ENCODE data around the gene KIAA1614.

KIAA1614 gene

DNA sequence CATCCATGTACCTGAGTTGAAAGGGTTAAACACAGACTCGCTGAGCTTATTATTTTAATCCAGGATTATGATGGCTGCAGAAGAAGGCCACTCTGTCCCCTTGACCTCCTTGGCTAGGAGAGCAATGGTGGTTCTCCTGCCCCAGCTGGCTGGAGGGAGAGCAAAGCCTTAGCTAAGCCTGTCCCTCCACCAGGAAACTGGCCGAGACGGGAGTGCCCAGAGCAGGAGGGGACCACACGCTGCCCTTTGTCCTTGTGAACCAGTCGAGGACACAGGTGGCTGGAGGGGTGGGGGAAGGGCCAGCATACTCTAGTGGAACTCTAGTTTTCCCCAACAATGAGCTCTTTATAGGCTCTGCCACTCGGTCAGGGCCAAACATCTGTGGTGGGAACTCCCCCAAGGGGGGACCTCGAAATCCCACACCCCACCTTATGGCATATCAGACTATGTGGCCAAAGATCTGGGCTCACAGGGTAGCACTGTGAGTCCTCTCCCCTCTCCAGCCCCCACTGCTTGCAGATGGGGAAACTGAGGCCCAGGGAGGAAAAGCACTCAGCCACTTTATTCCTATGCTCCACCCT is 12.9 kb downstream of the KIAA1614 start:
- DNase-seq = no peak

DNA sequence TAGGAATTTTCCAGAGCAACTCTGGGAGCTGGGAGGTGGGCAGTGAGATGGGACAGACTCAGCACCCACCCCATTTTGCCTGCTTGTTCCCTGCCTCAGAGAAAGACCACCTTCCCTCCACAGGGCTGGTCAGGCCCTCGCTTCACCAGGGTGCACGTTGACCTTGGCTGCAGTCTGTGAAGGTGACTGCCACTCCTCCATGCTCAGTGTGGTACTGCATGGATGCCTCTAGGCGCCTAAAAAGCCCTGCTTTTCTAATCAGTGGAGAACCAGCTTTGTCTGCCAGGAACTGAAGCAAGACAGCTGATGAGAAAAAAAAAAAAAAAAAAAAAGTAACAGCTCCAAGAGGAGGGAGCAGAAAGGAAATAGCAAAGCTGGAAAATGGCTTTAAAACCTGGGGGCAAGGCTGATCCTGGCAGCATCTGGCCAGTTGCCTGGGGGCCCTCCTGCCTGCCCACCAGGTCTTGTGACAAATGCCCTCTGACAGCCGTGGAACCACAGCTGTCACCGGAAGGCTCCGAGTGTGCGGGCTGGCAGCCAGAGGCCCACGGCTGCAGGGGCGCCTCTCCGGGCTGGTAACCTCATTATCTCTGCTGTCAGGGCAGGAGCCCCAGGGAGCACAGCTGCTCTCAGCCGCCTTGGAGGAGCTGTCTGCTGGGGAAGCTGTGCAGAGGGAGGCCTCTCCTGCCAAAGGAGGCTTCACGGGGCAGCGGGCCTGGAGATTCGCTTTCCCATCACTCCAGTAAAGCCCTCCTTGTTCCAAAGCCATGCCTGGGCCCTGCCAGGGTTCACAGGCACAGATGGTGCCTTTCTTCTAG is 13.7 kb downstream of the KIAA1614 start:
- DNase-seq = peak; percentile 84

DNA sequence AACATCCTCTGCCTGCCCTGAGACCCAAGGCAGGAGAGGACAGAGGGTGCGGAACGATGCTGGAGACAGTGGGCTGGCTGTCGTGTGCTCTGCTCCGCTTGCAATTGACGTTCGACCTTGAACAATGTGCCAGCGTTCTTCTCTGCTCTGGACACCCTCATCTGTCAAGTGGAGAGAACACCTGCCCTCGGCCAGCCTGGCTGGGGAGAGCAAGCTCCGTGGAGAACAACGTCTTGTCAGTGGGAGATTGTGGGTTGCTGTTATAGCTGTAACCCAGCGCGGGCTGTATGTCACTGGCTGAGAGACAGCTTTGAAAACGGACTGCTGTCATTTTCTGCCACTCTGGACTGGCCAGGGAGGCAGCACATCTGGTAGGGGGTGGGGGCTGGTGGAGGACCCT is 14.7 kb downstream of the KIAA1614 start:
- DNase-seq = no peak

DNA sequence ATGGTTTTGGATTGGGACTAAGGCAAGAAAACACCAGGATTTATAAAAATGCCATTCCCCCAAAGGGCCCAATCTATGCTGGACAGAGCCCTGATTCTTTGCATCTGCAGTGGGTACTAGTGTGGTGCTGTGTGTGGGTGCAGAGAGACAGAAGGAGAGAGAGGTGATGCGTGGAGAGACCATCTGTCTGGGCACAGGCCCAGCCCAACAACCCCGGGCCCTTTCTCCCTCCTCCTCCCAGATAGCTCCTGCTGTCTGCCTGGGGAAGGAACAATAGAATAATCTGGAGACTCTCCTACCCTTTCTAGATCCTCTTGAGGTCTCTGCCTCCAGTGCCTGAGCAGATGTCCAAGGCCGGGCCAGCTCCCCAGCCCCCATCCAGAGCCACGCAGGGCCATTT is 15.1 kb downstream of the KIAA1614 start:
- no peak for DNase-seq

DNA sequence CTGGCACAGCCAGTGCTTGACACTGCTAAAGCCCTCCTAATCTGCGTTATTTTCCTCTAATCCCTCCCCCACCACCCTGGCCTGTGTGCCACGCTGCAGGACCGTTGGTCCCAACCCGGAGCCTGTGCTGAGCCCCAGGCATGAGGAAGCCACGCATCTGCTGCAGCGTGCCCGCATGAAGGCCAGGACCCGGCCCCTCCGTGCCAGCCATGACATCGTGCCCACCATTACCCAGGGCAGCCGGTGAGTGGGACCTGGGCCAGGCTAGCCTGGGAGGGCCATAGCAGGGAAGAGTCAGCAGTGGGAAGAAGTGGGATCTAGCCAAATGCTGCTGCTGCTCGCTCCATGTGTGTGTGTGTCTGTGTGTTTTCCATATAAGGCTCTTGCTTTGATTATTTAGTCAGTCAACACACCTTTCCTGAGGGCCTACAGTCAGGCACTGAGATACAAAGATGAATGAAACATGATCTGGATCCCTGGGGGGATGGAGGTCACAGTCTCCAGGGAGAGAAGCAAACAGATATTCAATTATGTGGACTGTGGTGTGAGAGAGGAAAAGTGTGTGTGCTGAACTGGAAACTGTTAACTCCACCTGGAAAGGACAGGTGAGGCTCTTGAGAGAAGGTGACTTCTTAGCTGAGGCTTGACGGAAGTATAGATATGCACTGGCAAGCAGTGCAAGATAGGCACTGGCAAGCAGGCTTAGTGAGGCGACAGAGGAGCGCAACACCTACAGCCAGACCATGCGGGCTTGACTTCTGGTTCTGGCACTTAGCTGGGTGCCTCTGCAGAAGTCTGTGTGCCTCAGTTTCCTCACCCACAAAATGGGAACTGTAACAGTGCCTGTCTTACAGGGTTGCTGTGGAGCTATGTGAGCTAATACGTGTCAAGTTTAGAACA is 15.9 kb downstream of the KIAA1614 start:
- no peak for DNase-seq

DNA sequence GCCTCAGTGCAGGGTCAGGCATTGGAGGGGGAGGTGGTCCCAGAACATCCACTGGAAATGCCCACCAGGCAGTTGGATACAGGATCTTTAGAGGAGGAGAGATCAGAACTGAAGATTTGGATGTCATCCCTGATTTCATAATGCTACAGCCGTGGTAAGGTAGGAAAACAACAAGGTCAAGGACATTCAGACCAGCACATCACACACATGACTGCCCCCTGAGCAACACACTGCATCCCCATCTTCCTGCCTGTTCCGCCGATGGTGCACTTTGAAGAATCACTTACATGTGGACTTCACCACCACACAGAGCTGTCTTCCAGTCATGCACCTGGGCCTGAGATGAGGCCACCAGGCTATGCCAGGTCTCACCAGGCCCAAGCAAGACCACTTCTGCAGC is 16.7 kb downstream of the KIAA1614 start:
- no peak for DNase-seq

DNA sequence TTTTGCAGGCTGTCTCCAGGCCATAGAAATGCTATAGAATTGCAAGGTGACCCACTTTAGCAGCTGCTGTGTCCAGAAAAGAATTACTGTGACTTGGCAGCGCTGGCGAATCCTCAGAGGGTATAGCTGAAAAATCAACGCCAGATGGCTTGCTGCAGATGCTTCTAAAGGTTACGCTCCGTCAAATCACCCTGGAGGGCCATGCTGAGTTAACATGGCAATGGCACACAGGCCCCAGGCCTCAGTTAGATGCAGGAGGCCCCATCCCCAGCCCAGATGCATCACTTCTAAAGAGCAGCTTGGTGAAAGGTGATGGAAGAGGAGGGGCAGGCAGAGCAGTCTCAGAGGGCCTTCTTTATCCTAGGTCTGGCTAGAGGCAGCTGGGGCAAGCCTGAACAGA is 18.0 kb downstream of the KIAA1614 start:
- DNase-seq = no peak

DNA sequence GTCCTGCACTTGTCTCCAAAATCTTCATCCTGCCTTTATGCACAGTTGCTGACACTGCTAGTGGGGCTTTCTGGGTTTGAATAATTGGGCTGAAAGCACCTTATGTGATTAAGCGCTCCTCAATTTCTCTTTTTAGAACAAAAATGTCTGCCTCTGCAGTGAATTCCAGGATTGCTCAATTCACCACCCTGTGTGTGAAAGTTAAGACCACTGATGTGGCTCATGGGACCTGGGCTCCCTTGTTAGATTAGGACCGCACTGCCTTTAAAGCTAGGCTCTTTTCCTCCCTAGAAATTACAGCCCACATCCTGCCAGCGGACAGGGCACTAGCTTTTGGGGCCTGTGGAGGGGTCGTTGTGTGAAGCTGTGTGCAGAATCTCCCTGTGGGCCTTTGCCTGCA is 18.8 kb downstream of the KIAA1614 start:
- no peak for DNase-seq

DNA sequence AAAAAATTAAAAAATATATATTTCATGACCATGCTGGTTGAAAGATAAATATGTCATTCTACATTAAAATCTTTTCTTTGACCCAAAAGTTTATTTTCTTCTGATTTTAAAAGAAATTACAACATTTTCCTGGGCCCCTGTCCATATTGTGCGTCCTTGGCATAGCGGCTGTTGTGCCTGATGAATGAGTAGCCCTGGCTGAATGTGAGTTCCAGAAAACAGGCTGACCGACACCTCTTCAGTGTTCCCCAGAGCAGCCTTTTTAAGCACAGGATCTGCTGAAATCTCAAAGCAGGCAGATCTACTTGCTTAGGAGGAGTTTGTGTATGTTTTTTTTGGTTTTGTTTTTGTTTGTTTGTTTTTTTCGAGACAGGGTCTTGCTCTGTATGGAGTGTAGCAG is 19.7 kb downstream of the KIAA1614 start:
- DNase-seq = no peak

DNA sequence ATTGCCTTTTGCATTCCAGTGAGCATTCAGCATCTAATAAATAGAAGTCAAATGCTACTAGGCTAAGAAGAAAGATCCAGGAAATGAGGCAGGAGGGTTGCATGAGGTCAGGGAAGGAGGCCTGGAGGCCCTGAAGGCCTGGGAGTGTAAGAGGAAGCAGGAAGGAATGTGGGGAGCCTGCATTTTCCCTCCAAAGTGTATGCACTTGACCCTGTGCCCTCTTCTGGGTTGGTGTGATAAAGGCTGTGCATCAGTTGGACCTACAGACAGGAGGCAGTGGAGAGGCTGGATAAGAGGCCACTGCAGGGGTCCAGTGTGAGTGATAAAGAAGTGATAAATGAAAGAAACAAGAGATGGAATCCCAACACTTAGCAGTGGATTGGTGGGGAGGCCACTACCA is 20.4 kb downstream of the KIAA1614 start:
- peak; percentile 74 for DNase-seq

DNA sequence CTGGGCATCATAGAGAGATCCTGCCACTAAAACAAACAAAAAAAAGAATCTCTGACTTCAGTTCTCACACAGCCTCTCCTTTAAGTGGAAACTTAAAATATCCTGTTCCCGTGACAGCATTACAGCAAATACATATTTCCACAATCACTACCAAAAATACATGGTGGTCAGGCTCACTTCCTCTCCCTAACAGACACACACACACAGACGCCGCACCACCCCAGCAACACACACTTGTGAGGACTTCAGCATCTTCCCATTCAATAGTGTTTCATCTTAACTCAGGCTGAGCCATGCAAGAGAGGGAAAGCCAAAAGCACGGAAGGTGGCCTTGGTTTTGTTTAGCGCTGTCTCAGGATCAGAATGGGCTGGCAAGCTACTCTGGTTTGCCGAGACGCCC is 21.9 kb downstream of the KIAA1614 start:
- DNase-seq = no peak

DNA sequence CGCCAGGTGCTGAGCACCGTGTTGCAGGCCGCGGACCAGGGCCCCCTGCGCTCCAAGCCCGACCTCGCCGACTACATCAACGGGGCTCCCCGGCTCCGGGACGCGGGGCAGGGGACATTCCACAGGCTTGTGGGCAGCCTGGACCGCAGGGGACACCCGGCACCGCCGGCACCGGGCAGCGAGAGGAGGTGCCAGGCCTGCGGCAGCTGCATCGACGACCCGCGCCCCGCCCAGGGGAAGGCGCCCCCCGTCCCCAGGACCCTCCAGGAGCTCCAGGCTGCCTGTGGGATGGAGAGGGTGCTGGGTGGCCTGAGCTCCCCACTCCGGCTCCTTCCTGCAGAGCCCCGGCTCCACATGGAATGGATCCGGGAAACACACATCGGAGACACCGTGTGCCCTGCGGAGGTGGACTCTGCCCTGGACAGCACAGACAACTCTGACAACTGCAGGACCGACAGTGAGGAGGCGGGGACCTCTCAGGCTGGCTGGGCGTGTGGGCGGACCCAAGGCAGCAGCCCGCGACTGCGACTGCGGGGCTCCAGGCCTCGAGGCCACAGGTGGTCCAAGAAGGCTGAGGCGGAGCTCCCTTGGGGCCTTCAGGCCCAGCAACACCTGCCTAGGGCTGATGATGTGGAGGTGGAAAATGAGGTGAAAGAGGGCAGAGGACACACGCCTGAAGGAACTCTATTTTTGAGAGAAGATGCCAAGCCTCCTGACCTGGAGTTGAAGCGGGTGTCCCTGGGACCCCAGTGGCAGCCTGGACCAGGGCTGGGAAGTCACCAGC is 22.8 kb downstream of the KIAA1614 start:
- DNase-seq = no peak

DNA sequence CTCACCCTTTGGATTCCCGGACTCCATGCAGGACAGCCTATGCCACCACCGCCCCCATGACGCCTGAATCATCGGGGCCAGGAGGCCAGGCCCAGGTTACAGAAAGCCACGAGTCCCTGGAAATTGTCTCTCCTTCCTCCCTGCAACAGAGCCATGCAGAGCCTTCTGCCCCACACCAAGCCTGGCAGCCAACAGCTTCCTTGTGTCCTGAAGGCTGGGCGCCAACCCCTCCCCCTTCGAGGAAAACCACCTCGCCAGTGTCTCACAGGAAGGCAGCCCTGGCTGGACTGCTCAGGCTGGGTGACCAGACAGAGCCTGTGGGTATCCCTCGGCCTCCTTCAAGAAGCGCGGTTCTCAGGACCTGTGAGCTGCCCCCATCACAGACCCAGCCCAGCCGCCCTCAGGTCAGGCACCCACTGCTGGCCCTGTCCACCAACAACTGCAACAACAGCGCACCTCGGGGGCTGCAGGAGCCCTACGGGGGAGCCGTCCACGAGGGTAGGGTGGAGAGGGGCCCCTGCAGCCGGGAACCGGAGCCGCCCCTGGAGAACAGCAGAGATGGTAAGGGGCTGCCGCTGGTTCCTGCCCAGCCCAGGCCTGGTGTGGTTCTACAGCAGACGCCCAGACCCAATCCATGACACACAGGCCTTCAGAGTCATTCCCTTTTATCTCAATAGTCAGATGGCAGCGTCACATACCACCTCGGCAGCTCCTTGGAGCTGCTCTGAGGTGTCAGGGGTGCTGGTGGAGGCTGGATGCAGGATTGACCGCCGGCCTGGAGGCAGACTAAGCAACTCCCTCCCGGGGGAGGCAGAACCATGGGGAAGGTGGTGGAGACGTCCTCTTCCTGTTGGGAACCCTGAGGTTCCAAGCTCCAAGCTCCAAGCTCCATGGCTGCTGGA is 23.7 kb downstream of the KIAA1614 start:
- DNase-seq = no peak

DNA sequence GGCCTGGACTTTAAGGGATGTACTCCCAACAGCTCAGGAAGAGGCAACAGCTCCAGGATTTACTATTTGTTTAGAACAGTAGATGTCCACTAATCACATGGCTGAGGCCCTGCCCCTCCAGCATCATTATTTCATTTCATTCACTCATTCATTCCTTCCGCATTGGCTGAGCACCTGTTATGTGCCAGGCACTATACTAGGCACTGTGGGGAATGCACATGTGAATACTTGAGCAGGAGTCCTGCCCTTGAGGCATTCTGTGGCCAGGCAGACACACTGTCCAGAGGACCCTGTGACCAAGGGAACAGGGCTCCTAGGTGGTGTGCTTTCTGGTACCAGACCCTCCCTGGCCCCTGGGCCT is 24.3 kb downstream of the KIAA1614 start:
- DNase-seq = no peak

DNA sequence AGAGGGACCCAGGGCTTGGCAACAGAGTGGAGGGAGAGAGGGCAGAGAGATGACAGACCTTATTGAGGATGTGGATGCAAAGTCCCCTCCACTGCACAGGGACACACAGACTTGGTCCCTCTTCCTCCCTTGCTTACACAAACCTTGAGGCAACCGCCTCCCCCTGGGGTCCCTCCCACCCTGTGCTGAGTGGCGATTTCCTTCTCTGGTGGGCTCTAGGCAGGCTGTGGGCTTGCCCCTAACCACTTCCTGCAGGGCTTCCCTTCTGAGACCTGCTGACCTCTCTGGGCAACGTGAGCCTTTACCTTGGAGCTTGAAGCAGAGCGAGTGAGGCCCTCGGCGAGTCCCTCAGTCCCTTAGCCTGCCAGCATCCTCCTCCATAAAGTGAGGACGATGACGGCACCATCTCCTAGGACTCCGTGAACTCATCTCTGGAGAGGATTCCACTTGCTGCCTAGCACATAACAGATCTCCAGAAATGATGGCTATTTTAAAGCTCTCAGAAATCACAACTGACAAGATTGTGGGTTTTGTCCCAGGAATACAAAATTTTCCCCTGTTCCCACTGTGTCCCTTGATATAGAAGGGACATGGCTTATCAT is 25.0 kb downstream of the KIAA1614 start:
- DNase-seq = no peak

DNA sequence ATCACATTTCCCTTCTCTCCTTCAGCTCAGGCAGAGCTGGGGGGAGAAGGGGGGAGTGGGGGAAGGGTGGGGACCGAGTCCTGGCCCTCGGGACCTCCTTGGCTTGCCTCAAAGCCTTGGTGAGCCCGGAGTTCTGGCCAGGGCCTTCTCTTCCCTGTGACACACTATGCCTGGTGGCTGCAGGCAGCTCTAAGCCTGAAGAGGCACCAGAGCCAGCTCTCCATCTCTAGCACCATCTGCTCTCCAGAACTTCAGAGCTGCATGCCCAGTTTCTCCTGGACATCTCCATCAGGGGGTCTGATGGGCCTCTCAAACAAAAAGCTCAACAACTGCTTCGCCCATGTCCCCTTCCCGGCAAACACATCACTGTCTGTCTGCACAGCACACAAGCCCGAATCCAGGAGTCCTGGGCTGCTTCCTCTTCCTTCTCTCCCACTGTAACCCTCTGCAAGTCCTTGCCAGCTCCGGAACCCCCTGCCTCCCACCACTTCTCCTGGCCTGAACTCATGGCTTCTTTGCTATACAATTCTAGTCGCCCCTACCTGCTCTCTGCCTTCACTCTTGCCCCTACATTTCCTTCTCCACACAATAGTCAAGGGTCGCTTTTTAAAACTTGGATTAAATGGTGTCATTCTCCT is 26.5 kb downstream of the KIAA1614 start:
- no peak for DNase-seq

DNA sequence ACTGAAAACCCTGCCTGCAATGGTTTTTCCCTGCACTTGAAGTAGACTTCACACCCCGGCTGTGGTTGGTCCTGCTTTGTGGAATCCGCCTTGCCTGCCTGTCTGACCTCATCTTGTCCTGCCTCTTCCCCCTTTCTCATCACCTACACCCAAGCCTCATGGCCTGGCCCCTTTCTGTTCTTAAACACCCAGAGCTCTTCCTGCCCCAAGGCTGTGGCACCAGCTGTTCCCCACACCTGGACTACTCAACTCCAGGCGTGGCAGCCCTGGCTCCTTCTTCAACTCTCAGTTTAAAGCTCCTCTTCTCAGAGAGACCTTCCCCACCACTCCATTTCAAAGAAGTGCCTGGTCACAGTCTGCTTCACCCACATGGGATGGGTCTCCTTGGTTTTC is 27.0 kb downstream of the KIAA1614 start:
- no peak for DNase-seq

DNA sequence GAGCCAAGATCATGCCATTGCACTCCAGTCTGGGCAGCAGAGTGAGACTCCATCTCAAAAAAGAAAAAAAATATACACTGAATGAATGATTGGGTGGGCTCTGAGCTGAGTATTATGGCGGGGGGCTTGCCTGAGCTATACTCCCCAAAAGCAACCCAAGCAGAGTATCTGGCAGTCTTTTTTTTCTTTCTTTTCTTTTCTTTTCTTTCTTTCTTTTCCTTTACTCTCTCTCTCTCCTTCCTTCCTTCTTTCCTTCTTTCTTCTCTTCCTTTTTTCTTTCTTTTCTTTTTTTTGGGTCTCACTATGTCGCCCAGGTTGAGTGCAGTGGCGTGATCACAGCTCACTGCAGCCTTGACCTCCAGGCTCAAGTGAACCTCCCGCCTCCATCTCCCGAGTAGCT is 27.7 kb downstream of the KIAA1614 start:
- DNase-seq = no peak

DNA sequence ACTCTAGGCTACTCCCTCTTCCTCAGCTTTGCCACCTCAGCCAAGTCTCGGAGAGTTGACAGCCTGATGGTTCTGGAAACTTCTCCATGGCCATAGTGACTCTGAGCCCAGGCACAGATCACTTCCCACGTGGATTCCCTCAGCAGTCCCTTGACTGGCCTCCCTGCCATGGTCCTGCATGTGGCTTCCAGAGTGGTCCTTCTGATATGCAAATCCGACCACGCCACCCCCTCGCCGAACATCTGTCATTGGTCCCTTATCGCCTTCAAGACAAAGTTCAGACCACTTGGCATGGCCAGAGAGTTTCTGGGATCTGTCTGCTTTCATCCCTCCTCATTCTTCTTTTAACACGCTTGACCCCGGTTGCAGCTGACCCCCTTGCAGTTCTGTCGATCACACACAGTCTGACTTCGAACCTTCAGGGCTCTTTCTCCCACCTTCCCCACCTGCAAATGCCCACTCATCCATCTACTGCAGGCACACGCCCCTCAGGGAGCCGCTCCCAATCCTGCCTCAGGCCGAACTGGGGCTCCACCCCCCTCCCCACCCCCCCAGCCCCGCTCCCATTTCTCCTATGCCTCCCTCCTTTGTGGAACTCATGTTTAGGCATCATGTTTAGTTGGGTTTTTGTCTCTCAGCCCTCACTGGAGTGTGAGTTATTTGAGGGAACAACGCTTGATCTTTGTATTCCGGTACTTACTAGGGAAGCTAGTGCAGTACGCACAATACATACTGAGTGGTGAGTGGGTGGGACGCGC is 29.0 kb downstream of the KIAA1614 start:
- no peak for DNase-seq

DNA sequence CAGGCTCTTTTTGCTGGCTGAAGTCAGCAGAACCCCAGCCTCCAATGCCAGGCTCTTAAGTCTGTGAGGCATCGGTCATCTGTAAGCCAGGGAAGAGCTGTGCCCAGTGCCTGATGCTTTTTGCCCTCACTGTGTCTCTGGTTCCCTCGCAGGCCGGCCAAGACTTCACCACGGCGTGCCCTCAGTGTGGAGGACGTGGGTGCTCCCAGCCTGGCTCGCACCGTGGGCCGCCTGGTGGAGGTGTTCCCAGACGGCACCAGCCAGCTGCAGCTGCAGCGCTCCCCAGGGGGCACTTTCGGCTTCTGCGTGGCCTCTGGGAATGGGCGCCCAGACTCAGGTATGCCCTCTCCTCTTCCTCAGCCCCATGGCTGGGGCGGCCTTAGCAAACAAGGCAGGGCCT is 32.5 kb downstream of the KIAA1614 start:
- no peak for DNase-seq

Data from hematopoietic multipotent progenitor cell treated with erythropoietin and hydrocortisone succinate and interleukin-3 and kit ligand, for 8 days (in vitro differentiated cells).